IPS-18c (cell line): ENCODE results near the gene MRPL38.

Experiments used
- H3K4me3 ChIP-seq: 2 replicates; pipeline ENCODE4 v1.7.0; 2013; ENCODE audit warnings: low read depth, mild to moderate bottlenecking, low read length, moderate library complexity; ENCODE audit not compliant: insufficient read depth
- H3K9me3 ChIP-seq: one replicate; pipeline ENCODE4 v1.6.1; 2013; ENCODE audit warnings: mild to moderate bottlenecking, low read length, moderate library complexity; ENCODE audit not compliant: control insufficient read depth, insufficient read depth

The MRPL38 gene

DNA sequence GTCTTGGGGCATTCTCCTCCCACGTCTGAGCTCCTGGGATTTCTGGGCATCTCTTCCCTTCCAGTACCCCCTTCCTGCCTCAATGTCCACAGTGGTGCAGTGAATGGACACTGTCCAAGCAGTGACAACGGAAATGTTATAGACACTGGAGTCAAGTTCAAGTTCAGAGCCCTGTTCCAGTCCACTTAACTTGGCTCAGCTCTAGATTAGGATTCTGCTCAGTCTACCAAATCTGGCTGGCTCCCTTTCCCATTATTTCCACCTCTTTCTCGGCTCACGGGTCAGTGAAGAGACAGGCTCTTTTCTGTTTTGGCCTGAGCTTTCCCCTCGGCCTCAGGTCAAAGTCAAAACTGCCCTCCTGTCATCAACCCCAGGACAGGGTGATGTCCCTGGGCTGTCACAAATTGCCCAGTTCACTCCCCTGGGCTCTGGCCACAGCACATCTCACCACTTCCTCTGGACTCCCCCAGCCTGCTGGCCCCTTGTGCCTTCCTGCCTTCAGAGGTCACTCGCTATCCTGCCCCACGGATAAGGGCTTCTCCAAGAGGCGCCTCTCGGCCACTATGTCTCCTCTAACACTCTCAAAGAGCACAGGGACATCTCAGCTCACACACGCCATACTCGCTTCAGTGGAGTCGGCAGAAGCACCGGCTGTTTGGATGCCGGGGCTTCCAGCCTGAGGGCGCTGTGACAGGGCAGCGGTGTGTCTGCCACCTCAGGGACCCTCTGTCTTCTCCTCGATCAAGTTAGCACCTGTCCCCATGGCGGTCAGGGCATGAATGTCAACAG lies 17.7 kb upstream of the MRPL38 start:
- no peaks in the 10 kb centered on the region for H3K9me3 ChIP-seq
- H3K4me3 ChIP-seq = no peak overlapping the region

DNA sequence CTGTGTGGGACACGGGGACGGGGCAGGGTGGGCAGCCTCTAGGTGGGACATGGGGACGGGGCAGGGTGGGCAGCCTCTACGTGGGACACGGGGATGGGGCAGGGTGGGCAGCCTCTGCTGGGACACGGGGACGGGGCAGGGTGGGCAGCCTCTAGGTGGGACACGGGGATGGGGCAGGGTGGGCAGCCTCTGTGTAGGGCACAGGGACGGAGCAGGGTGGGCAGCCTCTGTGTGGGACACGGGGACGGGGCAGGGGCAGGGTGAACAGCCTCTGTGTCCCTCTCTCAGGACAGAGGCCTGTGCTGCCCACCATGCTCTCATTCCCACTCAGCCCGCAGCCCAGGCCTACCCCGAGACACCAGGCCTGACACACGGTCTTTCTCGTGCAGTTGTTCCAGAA lies 16.9 kb upstream of the MRPL38 start:
- H3K4me3 ChIP-seq = no peak overlapping the region

DNA sequence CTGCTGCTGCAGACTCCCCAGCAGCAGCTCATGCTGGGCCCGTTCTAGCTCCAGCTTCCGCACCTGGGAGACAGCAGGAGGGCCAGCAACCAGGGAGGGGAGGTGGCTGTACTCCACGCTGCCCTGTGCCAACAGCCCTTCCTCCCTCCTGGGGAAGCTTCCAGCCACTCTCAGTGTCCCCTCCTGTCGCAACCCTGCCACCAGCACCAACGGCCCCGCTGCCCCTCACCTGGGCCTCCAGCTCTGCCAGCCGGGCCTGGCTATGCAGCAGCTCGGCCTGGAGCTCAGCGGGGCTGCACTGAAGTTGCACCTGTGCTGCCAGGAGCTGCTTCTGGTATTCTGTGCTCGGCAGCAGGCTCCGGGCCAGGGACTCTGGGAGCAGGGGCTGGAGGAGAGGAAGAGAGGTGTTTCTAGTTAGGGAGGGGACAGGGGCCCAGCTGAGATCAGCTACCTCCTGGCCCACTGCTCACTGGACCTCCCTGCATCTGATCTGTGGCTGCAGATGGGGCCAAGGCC lies 15.4 kb upstream of the MRPL38 start:
- Histone ChIP-seq H3K9me3 (no peaks in the 10 kb centered on the region), H3K4me3 (no peak overlapping the region)

More for the DNA sequence above, 16.9 kb upstream of the MRPL38 start:
- H3K9me3 ChIP-seq = no peaks in the 10 kb centered on the region

DNA sequence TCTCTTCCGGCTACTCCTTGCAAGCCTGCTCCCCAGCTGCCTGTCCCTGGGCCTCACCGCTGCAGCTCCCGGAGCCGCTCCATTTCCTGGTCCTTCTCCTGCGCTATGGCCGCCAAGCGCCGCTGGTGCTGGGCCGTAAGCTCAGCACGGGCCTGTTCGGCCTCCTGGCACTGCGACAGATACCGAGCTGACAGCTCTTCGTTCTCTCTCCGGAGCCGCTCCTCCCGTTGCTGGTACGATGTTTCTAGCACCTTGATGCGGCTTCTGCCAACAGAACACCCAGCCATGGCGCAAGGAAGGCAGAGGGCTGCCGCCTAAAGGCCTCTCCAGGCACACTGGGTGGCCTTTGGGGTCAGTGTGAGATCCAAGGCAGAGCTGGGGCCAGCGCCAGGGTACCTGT lies 14.9 kb upstream of the MRPL38 start:
- no peaks in the 10 kb centered on the region for H3K9me3 ChIP-seq
- no peak overlapping the region for H3K4me3 ChIP-seq

DNA sequence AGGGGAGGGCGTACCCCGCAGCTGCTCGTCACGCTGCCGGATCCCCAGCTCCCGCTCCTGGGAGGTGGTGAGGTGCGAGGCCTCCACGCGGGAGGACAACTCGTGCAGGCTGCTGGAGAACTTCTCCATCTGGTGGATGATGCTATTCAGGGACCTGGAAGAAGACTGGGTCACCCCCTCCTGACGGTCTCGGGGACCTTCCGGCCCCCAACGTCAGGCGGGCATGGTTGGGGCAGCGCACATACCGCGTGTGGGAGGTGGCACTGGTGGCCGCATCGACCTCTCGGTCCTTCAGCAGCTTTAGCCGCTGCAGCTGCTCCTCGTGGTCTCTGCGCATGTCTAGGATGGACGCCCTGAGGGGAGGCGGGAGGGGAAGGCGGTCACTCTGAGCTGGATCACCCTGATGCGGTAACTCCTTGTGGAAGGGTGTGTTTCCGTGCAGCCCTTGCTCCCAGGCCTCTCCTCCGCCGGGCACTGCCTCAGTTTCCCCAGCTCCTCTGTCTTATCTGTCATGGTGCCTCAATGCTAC lies 13.3 kb upstream of the MRPL38 start:
- no peak overlapping the region for H3K4me3 ChIP-seq
- H3K9me3 ChIP-seq = no peaks in the 10 kb centered on the region

DNA sequence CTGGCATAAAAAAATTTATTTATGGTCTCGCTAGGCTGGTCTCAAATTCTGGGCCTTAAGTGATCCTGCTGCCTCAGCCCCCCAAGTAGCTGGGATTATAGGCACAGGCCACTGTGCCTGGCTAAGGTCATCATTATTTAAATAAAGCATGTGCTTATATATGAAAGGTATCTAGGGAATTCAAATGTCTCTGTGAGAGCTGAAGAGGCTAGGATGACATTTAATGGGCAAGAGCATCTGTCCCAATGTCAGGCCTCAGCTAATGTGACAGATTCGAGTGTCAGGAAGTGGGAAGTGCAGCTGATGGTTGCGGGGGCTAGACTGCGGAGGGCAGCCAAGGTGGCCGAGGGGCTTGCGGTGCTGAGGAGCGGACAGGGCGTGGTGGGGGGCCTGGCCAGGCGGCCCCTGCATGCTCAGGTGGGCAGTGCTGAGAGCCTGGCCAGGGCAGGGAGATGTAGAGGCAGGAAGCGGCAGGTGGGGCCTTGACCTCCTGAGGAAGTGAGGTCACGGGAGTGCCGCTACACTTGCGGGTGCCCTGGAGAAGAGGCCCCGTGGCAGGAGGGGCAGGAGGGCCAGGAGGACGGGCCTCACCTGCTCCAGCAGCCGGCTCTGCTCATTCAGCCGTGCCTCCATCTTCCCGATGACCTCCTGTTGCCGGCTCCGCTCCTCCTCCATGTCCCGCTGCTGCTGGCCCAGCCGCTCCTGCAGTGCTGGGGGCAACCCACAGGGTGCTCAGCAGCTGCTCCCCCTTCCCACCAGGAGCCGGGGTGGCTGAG lies 12.6 kb upstream of the MRPL38 start:
- Histone ChIP-seq H3K4me3 (no peak overlapping the region), H3K9me3 (no peaks in the 10 kb centered on the region)

DNA sequence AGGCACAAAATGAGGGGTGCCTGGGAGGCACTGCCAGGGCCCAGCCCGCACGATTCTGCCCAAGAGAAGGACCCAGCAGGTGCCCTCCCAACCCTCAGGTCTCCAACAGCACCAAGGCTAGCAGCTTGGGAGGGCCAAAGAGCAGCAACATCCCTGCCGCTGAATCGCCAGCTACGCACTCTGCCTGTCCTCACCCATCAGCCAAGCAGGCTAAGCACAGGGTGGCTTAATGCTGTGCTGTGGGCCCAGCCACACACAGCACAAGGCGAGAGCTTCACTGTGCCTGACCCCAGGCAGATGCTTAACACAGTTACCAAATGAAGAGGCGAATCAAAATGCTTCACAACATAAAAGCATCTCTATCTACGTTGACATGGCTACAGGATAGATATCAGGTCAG lies 10.6 kb upstream of the MRPL38 start:
- H3K9me3 ChIP-seq = no peaks in the 10 kb centered on the region
- no peak overlapping the region for H3K4me3 ChIP-seq

DNA sequence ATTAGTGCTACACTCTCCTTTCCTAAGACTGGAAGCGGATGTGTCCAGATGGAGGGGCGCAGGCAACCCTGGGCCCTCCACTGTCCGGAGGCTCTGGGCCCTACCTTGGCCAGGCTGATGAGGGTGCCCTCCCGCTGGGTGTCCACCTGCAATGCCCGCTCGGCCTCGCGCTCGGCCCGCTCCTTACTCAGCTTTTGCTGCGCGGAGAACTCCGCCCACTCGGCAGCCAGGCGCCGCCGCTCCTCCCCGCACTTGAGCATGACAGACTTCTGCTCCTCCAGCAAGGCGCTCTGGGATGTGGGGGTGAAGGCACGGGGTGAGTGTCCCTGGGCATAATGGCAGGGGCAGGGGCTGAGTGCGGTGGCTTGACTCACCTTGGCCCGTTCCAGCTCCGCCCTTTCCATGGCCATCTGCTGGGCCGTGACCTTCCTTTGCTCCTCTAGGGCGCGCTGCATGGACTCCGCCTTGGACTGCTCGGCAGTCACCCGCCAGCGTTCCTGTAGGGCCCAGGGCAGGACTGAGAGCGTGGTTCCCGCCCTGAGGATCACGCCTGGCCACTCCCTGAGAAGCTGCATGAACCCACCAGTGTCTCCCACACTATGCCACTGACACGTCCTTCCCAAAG lies 10.1 kb upstream of the MRPL38 start:
- H3K9me3 ChIP-seq = no peaks in the 10 kb centered on the region
- no peak overlapping the region for H3K4me3 ChIP-seq

DNA sequence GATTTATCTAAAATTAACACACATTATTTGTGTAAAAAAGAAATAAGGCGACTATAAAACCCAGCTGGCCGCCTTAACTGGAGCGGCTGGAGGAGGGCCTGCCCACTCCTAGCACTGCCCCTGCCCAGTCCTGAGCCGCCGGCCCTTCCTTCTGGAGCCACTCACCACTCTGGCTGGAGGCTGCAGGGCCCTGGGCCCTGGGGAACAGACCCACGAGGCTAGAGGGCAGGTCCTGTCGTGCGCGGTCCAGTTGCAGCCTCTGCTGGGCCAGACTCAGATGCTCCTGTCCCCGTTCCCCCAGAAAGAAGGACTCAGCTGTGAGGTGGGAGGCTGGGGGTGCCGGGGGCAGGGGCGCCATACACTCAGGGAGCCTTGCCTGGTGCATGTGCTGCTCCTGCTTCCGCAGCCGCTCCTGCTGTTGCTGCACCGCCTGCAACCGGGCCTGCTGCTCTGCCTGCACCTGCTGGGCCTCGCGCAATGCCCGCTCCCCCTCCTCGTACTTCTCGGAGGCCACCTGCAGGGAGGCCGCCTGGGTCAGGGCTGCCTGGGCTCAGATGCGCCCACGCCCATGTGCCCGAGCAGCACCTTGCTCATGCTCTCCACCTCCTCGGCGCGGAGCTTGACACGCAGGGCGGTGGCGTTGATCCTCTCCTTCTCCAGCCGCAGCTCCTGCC lies 9.0 kb upstream of the MRPL38 start:
- Histone ChIP-seq H3K9me3 (no peaks in the 10 kb centered on the region), H3K4me3 (no peak overlapping the region)

DNA sequence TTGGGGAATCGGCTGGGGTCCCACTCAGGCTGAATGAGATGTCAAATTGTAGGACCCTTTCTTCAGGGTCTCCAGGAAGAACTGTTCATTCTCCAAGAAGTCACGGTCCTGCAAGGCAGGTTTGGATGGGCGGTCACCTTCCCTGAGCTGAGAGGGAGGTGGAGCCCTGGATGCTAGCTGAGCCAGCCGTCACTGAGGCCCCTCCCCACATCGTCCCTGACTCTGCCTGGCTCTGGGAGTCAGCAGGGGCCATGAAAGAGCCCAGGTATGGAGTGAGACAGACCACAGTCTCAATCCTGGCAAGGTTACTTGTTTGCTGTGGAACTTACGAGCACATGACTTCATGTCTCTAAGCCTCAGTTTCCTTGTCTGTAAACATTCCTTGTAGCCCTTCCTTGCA lies 6.0 kb upstream of the MRPL38 start:
- Histone ChIP-seq H3K4me3 (no peak overlapping the region), H3K9me3 (no peaks in the 10 kb centered on the region)

DNA sequence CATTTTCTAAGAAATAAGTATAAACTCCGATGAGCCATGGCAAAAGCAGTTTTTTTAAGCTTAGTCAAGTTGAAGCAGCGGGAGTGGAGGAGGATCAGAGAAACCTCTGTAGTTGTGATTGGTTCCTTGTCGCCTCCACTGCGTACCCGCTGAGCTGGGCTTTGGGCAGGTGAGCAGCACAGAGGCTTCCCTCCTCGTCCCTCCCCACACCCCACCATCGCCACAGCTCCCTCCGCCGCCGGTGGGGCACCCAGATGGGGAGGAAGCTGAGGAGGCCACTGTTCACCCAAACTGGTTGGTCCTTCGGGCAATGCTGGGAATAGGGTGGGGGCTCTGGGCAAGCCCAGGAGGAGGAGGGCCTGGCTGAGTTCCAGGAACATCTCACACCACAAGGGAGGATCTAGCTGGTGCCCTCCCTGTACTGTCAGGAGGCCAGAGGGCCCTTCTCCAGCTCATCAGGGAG lies 5.2 kb upstream of the MRPL38 start:
- Histone ChIP-seq H3K9me3 (no peaks in the 10 kb centered on the region), H3K4me3 (no peak overlapping the region)

DNA sequence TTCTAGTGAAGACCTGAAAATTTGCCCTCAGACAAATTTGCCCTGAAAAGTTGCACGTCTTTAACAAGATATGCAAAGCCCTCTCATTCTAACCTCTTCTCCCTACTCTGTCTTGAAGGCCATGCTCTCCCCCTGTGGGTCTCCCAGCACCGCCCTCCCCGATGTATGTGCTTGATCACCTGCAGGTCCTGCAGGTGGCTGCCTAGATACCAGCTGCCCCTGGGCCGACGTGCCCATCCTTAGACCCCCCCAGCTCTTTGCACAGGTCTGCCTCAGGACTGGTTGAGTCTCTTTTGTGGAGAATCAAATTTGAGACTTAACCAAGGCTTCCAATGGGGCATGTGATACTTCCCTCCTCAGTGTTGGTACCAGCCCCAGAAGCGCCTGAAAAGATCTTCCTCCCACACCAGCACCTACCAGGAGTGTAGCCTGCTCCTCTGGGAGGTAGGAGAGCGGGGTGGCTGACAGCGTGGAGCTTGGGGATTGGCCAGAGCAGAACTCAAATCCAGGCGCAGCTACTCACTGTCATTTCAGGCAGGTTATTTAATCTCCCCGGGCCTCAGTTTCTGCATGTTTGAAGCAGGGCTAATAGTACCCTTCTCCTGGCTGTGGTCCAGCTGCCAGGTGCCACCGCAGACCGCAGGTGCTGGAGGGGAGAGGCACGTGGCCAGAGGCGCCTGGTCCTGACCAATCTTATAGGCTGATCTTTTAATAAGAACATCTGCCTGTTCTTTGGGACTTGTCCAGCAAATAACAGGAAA lies 4.5 kb upstream of the MRPL38 start:
- Histone ChIP-seq H3K4me3 (no peak overlapping the region), H3K9me3 (no peaks in the 10 kb centered on the region)

DNA sequence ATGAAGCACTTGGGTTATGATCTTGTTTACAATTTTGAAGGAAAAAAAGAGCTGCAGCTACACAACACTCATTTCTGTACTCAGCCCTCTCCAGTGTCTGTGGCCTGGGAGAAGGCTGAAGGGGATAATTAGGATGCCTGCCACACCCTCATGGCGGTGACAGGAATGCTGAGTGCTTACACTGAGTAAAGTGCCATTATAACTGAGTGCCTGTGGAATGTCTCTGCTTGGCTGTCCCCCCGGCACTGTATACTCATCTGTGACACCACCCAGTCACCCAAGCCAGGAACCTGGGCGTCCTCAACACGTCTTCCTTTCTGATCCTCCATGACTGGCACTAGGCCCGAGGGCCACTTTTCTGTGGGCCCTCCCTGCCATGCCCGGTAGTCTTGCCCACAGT lies 3.5 kb upstream of the MRPL38 start:
- Histone ChIP-seq H3K4me3 (no peak overlapping the region), H3K9me3 (no peaks in the 10 kb centered on the region)

DNA sequence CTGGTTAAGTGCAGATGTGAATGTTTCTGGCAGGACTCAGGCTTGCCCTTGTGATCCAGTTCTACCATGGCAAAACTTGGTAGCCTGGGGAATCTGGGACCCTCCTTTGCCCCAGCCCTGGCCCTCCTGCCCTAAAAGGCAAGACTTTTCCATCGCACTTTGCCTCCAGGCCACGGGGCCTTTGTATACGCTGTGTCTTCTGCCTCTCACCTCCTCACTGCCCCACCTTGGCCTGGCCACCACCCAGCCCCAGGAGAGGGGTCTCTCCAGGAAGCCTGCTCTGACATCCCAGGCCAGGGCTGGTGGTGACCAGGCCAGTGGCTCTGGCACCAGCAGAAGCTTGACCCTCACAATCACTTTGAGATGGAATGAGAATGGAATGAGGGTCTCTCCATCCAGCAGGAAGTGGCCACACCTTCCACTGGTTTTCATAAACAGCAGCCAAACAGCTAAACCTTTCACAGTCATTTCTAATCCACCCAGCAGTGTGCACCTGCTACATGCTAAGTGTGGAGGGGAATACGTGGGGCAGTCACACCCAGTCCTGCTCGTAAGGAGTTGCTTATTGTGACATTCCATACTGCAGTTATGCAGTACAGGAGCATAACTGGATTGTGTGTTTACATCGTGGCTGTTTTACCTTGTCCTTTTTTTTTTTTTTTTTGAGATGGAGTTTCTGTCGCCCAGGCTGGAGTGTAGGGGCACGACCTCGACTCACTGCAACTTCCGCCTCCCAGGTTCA lies 1.6 kb upstream of the MRPL38 start:
- no peaks in the 10 kb centered on the region for H3K9me3 ChIP-seq
- H3K4me3 ChIP-seq = no peak overlapping the region

DNA sequence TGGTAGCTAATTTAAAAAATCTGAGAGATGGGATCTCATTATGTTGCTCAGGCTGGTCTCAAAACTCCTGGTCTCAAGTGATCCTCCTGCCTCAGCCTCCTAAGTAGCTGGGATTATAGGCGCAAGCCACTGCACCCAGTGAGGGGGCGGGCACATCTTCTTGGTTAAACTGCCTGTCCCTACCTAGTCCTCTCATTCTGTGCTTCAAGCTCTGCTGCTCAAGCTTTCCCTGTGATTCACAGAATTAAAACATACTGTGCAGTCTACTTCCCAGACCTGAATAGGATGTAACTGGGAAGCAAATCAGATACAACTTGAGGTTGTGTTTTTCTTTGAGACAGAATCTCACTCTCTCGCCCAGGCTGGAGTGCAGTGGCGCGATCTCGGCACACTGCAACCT lies 2.3 kb downstream of the MRPL38 start:
- peaks cover 3% of the 10 kb centered on the region for H3K9me3 ChIP-seq
- H3K4me3 ChIP-seq = no peak overlapping the region

DNA sequence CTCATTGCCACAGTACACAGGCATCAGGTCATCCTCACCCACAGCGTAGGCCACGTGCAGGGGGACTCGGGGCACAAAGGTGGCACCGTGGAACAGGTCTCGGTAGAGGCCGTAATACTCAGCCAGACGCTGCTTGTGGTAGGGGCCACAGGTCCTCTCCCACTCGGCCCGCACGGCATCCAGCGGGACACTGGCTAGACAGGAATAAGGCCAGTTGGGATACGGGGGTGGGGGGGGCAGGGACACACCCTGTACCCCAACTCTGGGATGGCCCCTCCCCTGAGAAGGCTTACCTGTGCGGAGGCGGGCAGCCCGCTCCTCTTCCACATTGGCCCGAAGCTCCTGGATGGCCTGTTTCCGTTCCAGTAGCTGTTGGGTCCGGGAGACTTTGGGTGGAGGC lies 3.0 kb downstream of the MRPL38 start:
- Histone ChIP-seq H3K4me3 (no peak overlapping the region), H3K9me3 (peaks cover 3% of the 10 kb centered on the region)
